ENCODE results near the gene SLC7A7.

GRCh38 chr14:22772725-22773124 is 42.5 kb downstream of the SLC7A7 start:
- TF ChIP-seq CTCF (conservative IDR thresholded peaks at IDR 0.05; ENCODE audit: low read length): no peak
- TF ChIP-seq EZH2phosphoT487 (IDR thresholded peaks at IDR 0.05; ENCODE audit: borderline replicate concordance): no peak

All from Loucy (cell line).